ENCODE measurements around the gene DYNC1H1.

Gene DYNC1H1

GRCh38 chr14:102089621-102090343 lies 125.4 kb downstream of the DYNC1H1 start:
- DNase-seq (ENCODE audit: low read depth), result no peak

- no peak for DNase-seq (ENCODE audit: low read depth)
These were observed 126.3 kb downstream of the DYNC1H1 start for GRCh38 chr14:102090713-102091112.

- no peak for DNase-seq (ENCODE audit: low read depth)
These were observed 128.4 kb downstream of the DYNC1H1 start for GRCh38 chr14:102092806-102093205.

GRCh38 chr14:102094101-102094500 lies 129.7 kb downstream of the DYNC1H1 start:
- no peak for DNase-seq (ENCODE audit: low read depth)

GRCh38 chr14:102095231-102095870 lies 131.0 kb downstream of the DYNC1H1 start:
- DNase-seq (ENCODE audit: low read depth), result peak; percentile 57

GRCh38 chr14:102095871-102096568 lies 131.6 kb downstream of the DYNC1H1 start:
- no peak for DNase-seq (ENCODE audit: low read depth)

GRCh38 chr14:102096569-102097188 lies 132.3 kb downstream of the DYNC1H1 start:
- DNase-seq (ENCODE audit: low read depth), result peak; percentile 71

- no peak for DNase-seq (ENCODE audit: low read depth)
These were observed 133.2 kb downstream of the DYNC1H1 start for GRCh38 chr14:102097441-102098135.

GRCh38 chr14:102103062-102103695 lies 138.8 kb downstream of the DYNC1H1 start:
- DNase-seq (ENCODE audit: low read depth), result no peak

- no peak for DNase-seq (ENCODE audit: low read depth)
These were observed 141.0 kb downstream of the DYNC1H1 start for GRCh38 chr14:102105369-102105768.

Data from iris pigment epithelial cell (primary cell).